Measurements from ENCODE around the gene RNF152.

DNA sequence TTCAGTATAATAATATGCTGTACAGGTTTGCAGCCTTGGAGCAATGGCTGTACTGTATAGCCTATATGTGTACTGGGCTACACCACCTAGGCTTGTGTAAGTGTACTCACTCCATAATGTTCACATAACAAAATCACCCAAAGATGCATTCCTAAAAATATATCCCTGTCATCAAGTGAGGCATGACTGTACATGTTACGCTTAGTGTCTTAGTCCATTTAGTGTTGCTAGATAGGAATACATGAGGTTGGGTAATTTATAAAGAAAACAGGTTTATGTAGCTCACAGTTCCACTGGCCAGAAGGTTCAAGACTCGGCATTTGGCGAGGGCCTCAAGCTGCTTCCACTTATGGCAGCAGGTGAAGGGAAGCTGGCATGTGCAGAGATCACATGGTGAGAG, 31.4 kb downstream of the RNF152 start:
- TF ChIP-seq POLR2A (IDR thresholded peaks at IDR 0.05) (no peak), CTCF (IDR thresholded peaks at IDR 0.05 in 4 of 5, conservative IDR thresholded peaks at IDR 0.05 in 1 of 5) (no peak)

Data from gastrocnemius medialis (tissue), 4 donors.